GM12892 (cell line): ENCODE results near the gene TMEM80.

Experiments
- POLR2A ChIP-seq: IDR thresholded peaks from 2 replicates; pipeline ENCODE4 v1.6.1; 2011; ENCODE audit warnings: low read depth, low read length, control low read depth
- POLR2AphosphoS5 ChIP-seq: IDR thresholded peaks from 2 replicates; pipeline ENCODE4 v1.6.1; 2011; ENCODE audit warnings: low read depth, low read length, control low read depth
- TAF1 ChIP-seq: IDR thresholded peaks from 2 replicates; pipeline ENCODE4 v1.6.1; 2011; ENCODE audit warnings: low read depth, mild to moderate bottlenecking, control low read depth, low read length, borderline replicate concordance

DNA sequence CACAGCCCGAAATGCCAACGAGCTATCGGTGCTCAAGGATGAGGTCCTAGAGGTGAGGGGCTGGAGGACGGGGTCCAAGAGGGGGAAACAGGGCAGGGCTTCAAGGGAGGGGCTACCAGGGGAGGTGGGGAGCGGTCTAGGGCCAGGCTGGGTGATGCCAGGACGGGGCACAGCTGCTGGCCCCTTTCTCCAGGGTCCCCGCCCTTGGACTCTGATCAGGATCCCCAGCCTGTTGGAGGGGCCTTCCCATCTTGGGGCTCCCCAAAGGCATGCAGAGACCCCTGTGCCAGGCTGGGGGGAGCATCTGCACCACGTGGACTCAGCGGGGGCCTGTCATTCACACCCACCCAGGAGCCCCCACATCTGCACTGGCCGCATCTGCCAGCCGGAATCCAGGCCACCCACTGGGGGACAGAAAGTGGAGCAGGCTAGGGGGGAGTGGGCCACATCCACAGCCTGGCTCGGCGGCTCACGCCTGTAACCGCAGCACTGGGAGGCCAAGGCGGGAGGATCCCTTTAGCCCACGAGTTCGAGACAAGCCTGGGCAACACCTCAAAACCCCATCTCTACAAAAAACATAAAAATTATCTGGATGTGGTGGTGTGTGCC is 29.3 kb downstream of the TMEM80 start:
- TF ChIP-seq POLR2AphosphoS5, result no peak
- TF ChIP-seq POLR2A, result no peak
- TF ChIP-seq TAF1, result no peak
